GM23338 (cell line): ENCODE results near the gene MAP3K6. TPM values are rescaled to one million over a fixed set of nuclear protein-coding genes. Genes with fewer than 3 reads are reported as not detected.

Experiments used
- CREB1 ChIP-seq: fragments of 250-450 bp; sonication (Bioruptor Pico); IDR thresholded peaks from 2 replicates; pipeline ENCODE4 v1.5.0; 2020; ENCODE audit warnings: low read depth, mild to moderate bottlenecking, moderate library complexity
- EZH2 ChIP-seq: fragments of 200-600 bp; sonication (generic); IDR thresholded peaks from one replicate; pipeline ENCODE4 v1.8.0; 2017; ENCODE audit warnings: antibody characterized with exemption, mild to moderate bottlenecking, low read depth; ENCODE audit not compliant: unreplicated experiment
- EZH2phosphoT487 ChIP-seq: fragments of 200-600 bp; sonication (generic); IDR thresholded peaks from one replicate; pipeline ENCODE4 v1.8.1; 2018; ENCODE audit warnings: antibody characterized with exemption; ENCODE audit not compliant: unreplicated experiment
- JUNB ChIP-seq: IDR thresholded peaks from one replicate; pipeline ENCODE4 v1.6.1; 2016; ENCODE audit warnings: antibody characterized with exemption; ENCODE audit not compliant: unreplicated experiment
- STAT1 ChIP-seq: IDR thresholded peaks from one replicate; pipeline ENCODE4 v1.6.1; 2016; ENCODE audit warnings: antibody characterized with exemption; ENCODE audit not compliant: unreplicated experiment
- ZNF331 ChIP-seq: fragments of 250-450 bp; sonication (Bioruptor Pico); IDR thresholded peaks from 2 replicates; pipeline ENCODE4 v1.5.0; 2020; ENCODE audit warnings: low read depth, mild to moderate bottlenecking, moderate library complexity
- polyA plus RNA-seq: library from polyadenylated mRNA; unstranded; fragments of >200 nt; fragmentation: Nextera tagmentation; extraction: Ambion mirVana; gene quantifications from 2 replicates; pipeline ENCODE4 v1.2.1, GENCODE V29; 2016
- total RNA-seq: library from RNA; depleted of rRNA; stranded (reverse); fragments of >200 nt; shearing (Covaris generic); gene quantifications from 2 replicates; pipeline ENCODE4 v1.2.3, GENCODE V29; 2014
- TF ChIP-seq, protein P1 (sequence below): fragments of 250-450 bp; sonication (Bioruptor Pico); IDR thresholded peaks from 2 replicates; pipeline ENCODE4 v1.5.0; 2020; ENCODE audit warnings: mild to moderate bottlenecking, moderate library complexity
- TF ChIP-seq, protein P2 (sequence below), 2 experiments: fragments of 200-600 bp in 1 of 2; sonication (generic) in 1 of 2; conservative IDR thresholded peaks; 2 replicates each; pipeline versions ENCODE4 v1.5.1 to v1.6.1; 2016 to 2017; ENCODE audit warnings: antibody characterized with exemption in 2 of 2, low read depth in 2 of 2, mild to moderate bottlenecking in 2 of 2, moderate library complexity in 1 of 2

MAP3K6 gene
- total and polyA plus RNA-seq, 2 experiments from 2014 or later = 8.2 to 10.6 TPM

DNA sequence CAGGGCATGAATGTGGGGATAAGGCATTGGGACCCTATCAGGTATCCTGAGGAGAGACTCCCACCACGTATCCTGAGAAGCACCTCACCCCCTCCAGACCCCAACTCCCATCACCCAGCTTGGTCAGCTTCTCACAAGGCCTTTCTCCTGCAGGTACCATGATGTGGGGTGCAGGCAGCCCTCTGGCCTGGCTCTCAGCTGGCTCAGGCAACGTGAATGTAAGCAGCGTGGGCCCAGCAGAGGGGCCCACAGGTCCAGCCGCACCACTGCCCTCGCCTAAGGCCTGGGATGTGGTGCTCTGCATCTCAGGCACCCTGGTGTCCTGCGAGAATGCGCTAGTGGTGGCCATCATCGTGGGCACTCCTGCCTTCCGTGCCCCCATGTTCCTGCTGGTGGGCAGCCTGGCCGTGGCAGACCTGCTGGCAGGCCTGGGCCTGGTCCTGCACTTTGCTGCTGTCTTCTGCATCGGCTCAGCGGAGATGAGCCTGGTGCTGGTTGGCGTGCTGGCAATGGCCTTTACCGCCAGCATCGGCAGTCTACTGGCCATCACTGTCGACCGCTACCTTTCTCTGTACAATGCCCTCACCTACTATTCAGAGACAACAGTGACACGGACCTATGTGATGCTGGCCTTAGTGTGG is 27.0 kb upstream of the MAP3K6 start (continued):
- TF ChIP-seq, protein P1, sequence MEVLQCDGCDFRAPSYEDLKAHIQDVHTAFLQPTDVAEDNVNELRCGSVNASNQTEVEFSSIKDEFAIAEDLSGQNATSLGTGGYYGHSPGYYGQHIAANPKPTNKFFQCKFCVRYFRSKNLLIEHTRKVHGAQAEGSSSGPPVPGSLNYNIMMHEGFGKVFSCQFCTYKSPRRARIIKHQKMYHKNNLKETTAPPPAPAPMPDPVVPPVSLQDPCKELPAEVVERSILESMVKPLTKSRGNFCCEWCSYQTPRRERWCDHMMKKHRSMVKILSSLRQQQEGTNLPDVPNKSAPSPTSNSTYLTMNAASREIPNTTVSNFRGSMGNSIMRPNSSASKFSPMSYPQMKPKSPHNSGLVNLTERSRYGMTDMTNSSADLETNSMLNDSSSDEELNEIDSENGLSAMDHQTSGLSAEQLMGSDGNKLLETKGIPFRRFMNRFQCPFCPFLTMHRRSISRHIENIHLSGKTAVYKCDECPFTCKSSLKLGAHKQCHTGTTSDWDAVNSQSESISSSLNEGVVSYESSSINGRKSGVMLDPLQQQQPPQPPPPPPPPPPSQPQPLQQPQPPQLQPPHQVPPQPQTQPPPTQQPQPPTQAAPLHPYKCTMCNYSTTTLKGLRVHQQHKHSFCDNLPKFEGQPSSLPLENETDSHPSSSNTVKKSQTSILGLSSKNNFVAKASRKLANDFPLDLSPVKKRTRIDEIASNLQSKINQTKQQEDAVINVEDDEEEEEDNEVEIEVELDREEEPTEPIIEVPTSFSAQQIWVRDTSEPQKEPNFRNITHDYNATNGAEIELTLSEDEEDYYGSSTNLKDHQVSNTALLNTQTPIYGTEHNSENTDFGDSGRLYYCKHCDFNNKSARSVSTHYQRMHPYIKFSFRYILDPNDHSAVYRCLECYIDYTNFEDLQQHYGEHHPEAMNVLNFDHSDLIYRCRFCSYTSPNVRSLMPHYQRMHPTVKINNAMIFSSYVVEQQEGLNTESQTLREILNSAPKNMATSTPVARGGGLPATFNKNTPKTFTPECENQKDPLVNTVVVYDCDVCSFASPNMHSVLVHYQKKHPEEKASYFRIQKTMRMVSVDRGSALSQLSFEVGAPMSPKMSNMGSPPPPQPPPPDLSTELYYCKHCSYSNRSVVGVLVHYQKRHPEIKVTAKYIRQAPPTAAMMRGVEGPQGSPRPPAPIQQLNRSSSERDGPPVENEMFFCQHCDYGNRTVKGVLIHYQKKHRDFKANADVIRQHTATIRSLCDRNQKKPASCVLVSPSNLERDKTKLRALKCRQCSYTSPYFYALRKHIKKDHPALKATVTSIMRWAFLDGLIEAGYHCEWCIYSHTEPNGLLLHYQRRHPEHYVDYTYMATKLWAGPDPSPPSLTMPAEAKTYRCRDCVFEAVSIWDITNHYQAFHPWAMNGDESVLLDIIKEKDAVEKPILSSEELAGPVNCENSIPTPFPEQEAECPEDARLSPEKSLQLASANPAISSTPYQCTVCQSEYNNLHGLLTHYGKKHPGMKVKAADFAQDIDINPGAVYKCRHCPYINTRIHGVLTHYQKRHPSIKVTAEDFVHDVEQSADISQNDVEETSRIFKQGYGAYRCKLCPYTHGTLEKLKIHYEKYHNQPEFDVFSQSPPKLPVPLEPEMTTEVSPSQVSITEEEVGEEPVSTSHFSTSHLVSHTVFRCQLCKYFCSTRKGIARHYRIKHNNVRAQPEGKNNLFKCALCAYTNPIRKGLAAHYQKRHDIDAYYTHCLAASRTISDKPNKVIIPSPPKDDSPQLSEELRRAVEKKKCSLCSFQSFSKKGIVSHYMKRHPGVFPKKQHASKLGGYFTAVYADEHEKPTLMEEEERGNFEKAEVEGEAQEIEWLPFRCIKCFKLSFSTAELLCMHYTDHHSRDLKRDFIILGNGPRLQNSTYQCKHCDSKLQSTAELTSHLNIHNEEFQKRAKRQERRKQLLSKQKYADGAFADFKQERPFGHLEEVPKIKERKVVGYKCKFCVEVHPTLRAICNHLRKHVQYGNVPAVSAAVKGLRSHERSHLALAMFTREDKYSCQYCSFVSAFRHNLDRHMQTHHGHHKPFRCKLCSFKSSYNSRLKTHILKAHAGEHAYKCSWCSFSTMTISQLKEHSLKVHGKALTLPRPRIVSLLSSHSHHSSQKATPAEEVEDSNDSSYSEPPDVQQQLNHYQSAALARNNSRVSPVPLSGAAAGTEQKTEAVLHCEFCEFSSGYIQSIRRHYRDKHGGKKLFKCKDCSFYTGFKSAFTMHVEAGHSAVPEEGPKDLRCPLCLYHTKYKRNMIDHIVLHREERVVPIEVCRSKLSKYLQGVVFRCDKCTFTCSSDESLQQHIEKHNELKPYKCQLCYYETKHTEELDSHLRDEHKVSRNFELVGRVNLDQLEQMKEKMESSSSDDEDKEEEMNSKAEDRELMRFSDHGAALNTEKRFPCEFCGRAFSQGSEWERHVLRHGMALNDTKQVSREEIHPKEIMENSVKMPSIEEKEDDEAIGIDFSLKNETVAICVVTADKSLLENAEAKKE (CRISPR knock-in tag) = no peak
- TF ChIP-seq EZH2phosphoT487 (no peak), ZNF331 (no peak), CREB1 (CRISPR knock-in tag) (no peak), JUNB (no peak), STAT1 (no peak), EZH2 (no peak)
- TF ChIP-seq, protein P2, sequence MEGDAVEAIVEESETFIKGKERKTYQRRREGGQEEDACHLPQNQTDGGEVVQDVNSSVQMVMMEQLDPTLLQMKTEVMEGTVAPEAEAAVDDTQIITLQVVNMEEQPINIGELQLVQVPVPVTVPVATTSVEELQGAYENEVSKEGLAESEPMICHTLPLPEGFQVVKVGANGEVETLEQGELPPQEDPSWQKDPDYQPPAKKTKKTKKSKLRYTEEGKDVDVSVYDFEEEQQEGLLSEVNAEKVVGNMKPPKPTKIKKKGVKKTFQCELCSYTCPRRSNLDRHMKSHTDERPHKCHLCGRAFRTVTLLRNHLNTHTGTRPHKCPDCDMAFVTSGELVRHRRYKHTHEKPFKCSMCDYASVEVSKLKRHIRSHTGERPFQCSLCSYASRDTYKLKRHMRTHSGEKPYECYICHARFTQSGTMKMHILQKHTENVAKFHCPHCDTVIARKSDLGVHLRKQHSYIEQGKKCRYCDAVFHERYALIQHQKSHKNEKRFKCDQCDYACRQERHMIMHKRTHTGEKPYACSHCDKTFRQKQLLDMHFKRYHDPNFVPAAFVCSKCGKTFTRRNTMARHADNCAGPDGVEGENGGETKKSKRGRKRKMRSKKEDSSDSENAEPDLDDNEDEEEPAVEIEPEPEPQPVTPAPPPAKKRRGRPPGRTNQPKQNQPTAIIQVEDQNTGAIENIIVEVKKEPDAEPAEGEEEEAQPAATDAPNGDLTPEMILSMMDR (conservative IDR thresholded peaks at IDR 0.05; ENCODE audit: low read depth in 2 of 2) = no peak
